HG03280 (cell line): ENCODE data around the gene LRRC37A.
A peak's percentile ranks its signal among the peaks of the same experiment; 100 is the strongest.
"Not testable (repeated sequence)": the region's sequence is repeated elsewhere in the genome, so short reads cannot be mapped to it uniquely, and the experiment has no call there.

ENCODE experiments used
- ATAC-seq: cut with Tn5 transposase; IDR thresholded peaks from one replicate; pipeline ENCODE4 v1.9.1; 2021; ENCODE audit warnings: mild to moderate bottlenecking, moderate library complexity; ENCODE audit not compliant: unreplicated experiment

The LRRC37A gene

GRCh38 chr17:46286764-46287221 lies 8.1 kb upstream of the LRRC37A start:
- not testable (repeated sequence) for ATAC-seq

GRCh38 chr17:46287587-46287986 lies 7.3 kb upstream of the LRRC37A start:
- not testable (repeated sequence) for ATAC-seq

GRCh38 chr17:46290906-46291546 lies 3.9 kb upstream of the LRRC37A start:
- peak; percentile 92 for ATAC-seq

GRCh38 chr17:46291618-46292017 lies 3.3 kb upstream of the LRRC37A start:
- ATAC-seq, result not testable (repeated sequence)

GRCh38 chr17:46341220-46341619 lies 46.3 kb downstream of the LRRC37A start:
- not testable (repeated sequence) for ATAC-seq

- not testable (repeated sequence) for ATAC-seq
Measured at GRCh38 chr17:46342131-46342530, 47.2 kb downstream of the LRRC37A start.

- ATAC-seq, result not testable (repeated sequence)
Measured at GRCh38 chr17:46348345-46348744, 53.4 kb downstream of the LRRC37A start.

- not testable (repeated sequence) for ATAC-seq
Measured at GRCh38 chr17:46349060-46349459, 54.1 kb downstream of the LRRC37A start.

- not testable (repeated sequence) for ATAC-seq
Measured at GRCh38 chr17:46353856-46354255, 58.9 kb downstream of the LRRC37A start.

- ATAC-seq, result peak; percentile 52
Measured at GRCh38 chr17:46361145-46361735, 66.3 kb downstream of the LRRC37A start.

- ATAC-seq, result peak; percentile 69
Measured at GRCh38 chr17:46361755-46362154, 66.8 kb downstream of the LRRC37A start, which contains the start of gene ARL17B. TSS of gene ARL17B (minus strand) at chr17:46361766. CDS start at chr17:46358397, 3,369 bp downstream.

GRCh38 chr17:46367520-46367919 lies 72.6 kb downstream of the LRRC37A start:
- not testable (repeated sequence) for ATAC-seq

GRCh38 chr17:46372236-46373229 lies 77.6 kb downstream of the LRRC37A start:
- peak; percentile 82 for ATAC-seq

- peak; percentile 46 for ATAC-seq
Measured at GRCh38 chr17:46373418-46373817, 78.5 kb downstream of the LRRC37A start.

- ATAC-seq, result not testable (repeated sequence)
Measured at GRCh38 chr17:46383118-46383517, 88.2 kb downstream of the LRRC37A start.

- ATAC-seq, result not testable (repeated sequence)
Measured at GRCh38 chr17:46385491-46385890, 90.6 kb downstream of the LRRC37A start.
